Measurements from ENCODE around the gene TEX44.
A peak's percentile ranks its signal among the peaks of the same experiment; 100 is the strongest.

Gene TEX44

DNA sequence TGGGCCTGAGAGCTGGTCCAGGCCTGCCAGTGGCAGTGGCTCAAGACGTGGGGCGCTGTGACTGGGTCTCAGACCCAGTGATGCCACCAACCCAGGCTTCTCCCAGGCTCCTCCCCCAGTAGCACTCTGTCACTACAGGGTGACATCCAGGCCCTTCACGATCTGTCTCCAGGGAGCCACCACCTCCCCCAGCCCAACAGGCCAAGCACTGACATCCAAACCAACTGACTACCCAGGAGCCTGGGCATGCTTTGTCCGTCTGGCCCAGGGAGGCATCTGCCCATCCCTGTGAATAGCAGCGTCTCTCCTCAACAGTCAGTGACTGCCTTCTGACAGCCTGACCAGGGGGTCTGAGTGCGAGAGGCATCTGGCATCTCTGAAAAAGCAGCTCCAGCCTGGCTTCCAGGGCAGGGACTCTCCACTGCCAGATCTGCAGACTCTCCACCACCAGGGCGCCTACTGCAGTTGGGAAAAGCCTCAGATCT, 13.0 kb downstream of the TEX44 start:
- no peak for DNase-seq

- DNase-seq: no peak
These were observed 14.3 kb downstream of the TEX44 start for GRCh38 chr2:231606941-231607340.

- DNase-seq: peak; percentile 53 to 55
These were observed 18.8 kb downstream of the TEX44 start for GRCh38 chr2:231611273-231612108.

GRCh38 chr2:231612109-231612455, 19.4 kb downstream of the TEX44 start:
- no peak for DNase-seq

- peak; percentile 85 to 87 for DNase-seq
These were observed 20.0 kb downstream of the TEX44 start for GRCh38 chr2:231612456-231613330.

- DNase-seq: no peak
These were observed 20.6 kb downstream of the TEX44 start for GRCh38 chr2:231613331-231613662.

- peak; percentile 75 to 80 for DNase-seq
These were observed 21.2 kb downstream of the TEX44 start for GRCh38 chr2:231613663-231614558.

DNA sequence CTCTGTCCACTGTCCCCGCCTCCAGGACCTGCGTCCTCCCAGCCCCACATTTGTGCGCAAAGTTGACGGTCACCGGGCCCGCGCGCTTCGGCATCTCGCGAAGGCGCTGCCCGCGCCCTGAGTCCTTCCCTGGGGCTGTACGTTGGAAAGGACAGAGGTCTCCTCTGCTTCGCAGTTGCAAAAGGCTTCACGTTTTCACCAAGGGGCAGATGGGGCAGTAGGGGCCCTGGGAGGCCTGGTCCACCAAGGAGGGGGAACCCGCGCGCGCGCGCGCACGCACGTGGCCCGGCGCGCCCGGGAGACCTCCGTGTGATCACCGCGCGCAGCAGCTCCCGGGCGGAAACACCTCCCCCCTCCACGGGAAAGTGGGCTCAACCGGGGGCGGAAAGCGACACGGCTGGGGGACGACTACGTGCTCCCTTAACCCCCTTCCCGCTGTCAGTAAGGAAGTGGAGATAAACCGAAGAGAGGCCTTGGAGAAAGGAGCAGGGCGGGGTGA, 21.9 kb downstream of the TEX44 start:
- DNase-seq: peak; percentile 42 to 63

DNA sequence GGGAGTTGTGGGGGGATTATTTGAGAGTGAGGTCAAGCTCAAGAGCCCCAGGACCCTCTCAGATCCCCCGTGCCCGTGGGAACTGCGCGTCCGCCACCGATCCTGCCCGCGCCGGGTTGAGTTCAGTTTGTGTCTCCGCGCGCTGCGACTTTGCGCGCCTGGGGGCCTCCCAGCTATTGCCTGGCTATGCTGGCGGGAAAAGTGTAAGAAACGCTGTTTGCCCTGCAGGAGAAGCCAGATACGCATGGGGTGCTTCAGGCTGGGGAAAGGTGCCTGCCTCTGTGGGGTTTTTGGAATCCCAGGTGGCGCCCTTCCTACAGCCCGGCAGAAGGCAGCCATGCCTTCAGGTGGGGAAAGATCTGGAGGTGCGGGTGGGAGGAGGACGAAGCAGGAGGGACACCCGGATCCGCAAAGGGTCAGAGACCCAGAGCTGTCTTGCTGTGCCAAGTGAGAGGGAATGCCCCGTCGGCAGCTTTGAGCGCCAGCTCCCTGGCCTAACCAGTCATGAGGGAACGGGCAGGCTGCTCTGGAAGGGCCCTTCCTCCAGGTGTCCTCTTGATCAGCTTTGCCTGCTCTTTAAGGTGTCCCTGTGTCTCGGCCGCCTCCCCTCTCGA, 22.5 kb downstream of the TEX44 start:
- no peak for DNase-seq

- no peak for DNase-seq
These were observed 23.6 kb downstream of the TEX44 start for GRCh38 chr2:231616296-231616695.

DNA sequence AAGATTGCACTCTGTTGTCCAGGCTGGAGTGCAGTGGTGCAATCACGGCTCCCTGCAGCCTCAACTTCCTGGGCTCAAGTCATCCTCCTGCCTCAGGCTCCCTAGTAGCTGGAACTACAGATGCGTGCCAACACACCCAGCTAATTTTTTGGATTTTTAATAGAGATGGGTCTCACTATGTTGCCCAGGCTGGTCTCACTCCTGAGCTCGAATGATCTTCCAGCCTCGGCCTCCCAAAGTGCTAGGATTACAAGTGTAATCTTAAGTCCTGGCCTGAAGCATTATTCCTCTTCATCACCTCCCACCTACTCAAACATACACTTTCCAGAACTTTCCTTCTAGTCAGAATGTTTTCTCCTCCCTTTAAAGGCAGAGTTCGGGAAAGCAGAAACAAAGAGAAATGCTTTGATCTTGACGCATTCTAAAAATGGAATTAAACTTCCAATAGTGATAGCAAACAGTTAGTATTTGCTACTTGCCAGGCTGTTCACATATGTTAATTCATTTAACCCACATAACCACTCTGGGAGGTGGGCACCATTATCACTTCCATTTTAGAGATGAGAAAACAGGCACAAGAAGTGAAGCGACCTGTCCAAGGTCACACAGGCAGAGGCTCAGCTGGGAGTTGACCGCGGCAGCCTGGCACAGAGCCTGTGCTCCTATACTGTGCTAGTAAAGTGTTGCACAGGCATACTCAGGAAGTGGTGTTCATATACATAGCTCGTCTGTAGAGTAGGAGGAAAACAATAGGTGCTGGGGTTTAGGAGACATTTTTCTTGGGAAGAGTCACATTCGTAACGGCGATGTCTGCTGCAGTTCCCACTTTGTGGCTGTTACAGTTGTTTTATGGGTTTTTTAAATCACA, 24.6 kb downstream of the TEX44 start:
- DNase-seq: no peak

DNA sequence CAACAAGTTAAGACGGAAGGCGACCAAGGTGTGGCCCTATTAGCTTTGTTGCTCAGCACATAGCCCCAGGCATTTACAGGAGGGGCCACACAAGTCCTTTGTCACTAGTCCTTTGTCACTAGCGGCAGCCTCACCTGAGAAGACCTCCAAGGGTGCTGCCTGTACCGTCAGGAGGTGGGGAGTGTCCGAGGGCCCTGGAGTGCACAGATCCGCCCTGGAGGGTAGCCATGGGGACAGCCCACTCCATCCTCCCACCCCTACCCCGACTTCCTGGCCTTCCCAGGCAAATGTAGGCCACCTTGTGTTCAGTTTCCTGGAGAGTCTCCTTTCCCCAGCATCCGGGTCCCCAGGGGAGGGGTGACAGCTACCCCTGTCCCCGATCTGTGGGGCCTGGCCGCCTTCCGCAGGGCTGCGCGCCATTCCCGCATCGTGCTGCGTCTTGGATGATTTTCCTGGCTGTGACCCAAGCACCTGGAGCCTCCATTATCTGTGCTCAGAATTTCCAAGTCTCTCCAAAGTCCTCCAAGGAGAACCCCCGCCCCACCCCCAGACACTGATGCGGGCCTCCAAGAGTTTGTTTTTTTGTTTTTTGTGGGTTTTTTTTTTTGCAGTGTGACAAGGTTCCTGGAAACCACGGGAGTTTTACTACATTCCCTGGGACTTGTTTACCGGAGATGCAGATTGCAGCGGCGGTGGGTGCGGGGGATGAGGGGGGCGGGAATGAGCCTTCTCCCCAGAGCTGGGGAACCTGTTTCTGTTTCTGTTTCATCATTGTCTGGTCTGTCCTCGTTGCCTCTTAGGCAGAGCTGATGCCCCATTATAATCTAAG, 28.6 kb downstream of the TEX44 start:
- no peak for DNase-seq

DNA sequence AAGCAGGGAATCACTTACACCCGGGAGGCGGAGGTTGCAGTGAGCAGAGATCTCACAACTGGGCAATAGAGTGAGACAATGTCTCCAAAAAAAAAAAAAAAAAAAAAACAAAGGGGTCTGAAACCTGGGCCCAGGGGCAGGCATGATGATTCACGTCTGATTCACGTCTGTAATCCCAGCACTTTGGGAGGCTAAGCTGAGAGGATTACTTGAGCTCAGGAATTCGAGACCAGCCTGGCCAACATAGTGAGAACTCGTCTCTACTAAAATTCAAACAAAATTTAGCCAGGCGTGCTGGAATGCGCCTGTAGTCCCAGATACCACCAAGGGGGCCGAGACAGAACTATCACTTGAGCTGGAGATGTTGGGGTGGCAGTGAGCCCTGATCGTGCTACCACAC, 30.3 kb downstream of the TEX44 start:
- no peak for DNase-seq

GRCh38 chr2:231626449-231626848, 33.8 kb downstream of the TEX44 start:
- DNase-seq: no peak

DNA sequence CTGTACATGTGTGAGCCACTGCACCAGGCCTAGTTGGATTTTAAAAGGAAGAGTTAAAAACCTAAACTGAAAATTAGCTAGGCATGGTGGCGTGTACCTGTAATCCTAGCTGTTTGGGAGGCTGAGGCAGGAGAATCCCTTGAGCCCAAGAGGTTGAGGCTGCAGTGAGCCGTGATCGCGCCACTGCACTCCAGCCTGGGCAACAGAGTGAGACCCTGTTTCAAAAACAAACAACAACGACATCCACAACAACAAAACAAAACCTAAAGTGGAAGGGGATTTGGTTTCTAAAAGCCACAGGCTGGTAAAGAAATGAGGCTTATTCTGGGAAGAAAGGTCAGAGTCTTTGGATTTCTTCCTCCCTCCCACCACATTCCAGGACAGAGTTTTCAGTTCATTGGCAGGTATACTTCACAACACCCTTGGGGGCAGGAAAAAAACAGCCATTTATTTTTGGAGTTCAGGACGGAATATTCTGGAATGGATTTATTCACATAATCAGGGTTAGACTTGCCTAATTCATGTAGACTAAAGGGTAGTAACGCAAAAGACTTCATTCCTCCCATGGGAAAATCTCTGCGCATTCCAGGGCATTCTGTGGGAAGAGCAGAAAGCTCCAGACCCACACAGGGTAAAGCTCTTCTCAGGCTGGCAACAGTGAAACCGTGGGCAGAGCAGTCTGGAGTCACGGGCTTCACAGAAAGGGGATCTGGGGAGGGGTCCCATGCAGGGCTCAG, 34.9 kb downstream of the TEX44 start:
- DNase-seq: no peak

GRCh38 chr2:231632559-231633142, 40.0 kb downstream of the TEX44 start:
- DNase-seq: no peak

GRCh38 chr2:231633241-231633976, 40.7 kb downstream of the TEX44 start:
- DNase-seq: no peak

GRCh38 chr2:231634412-231634811, 41.7 kb downstream of the TEX44 start:
- DNase-seq: no peak
